ENCODE measurements around the gene RAET1E. TPM values are rescaled to one million over a fixed set of nuclear protein-coding genes. Genes with fewer than 3 reads are reported as not detected.
"Not testable (repeated sequence)": the region's sequence is repeated elsewhere in the genome, so short reads cannot be mapped to it uniquely, and the experiment has no call there.

The RAET1E gene
- total RNA-seq, 1 donor = 0.36 TPM

- no peak for TF ChIP-seq CTCF (IDR thresholded peaks at IDR 0.05; ENCODE audit: extremely low read depth, low read depth, low read length)
- no peaks in the 10 kb centered on the region for H3K36me3 ChIP-seq (ENCODE audit: insufficient read depth, low read length)
- no peak overlapping the region for H3K4me2 ChIP-seq (ENCODE audit: insufficient read depth, low read length)
- no peak overlapping the region for H3K27ac ChIP-seq (ENCODE audit: low read depth, low read length)
- DNase-seq (ENCODE audit: insufficient read length, low spot score, missing footprints) = no peak
- H3K4me1 ChIP-seq (ENCODE audit: insufficient read depth, low read length) = no peaks in the 10 kb centered on the region
- H3K27me3 ChIP-seq (ENCODE audit: insufficient read depth, low read length) = no peaks in the 10 kb centered on the region
- no peak overlapping the region for H3K4me3 ChIP-seq (ENCODE audit: insufficient read depth, low read length)
- no peaks in the 10 kb centered on the region for H4K20me1 ChIP-seq (ENCODE audit: insufficient read depth, low read length)
- H2AFZ ChIP-seq (ENCODE audit: low read length) = no peak overlapping the region
- no peaks in the 10 kb centered on the region for H3K79me2 ChIP-seq (ENCODE audit: insufficient read depth, low read length)
- no peaks in the 10 kb centered on the region for H3K9me3 ChIP-seq (ENCODE audit: low read depth, low read length)
Observed at GRCh38 chr6:149910721-149911151, 12.8 kb upstream of the RAET1E start.

- Histone ChIP-seq H3K4me1 (ENCODE audit: insufficient read depth, low read length) (no peaks in the 10 kb centered on the region), H3K4me2 (ENCODE audit: insufficient read depth, low read length) (no peak overlapping the region), H3K79me2 (ENCODE audit: insufficient read depth, low read length) (no peaks in the 10 kb centered on the region), H3K4me3 (ENCODE audit: insufficient read depth, low read length) (no peak overlapping the region), H3K9me3 (ENCODE audit: low read depth, low read length) (no peaks in the 10 kb centered on the region), H3K36me3 (ENCODE audit: insufficient read depth, low read length) (no peaks in the 10 kb centered on the region), H3K27ac (ENCODE audit: low read depth, low read length) (no peak overlapping the region), H4K20me1 (ENCODE audit: insufficient read depth, low read length) (no peaks in the 10 kb centered on the region), H2AFZ (ENCODE audit: low read length) (no peak overlapping the region), H3K27me3 (ENCODE audit: insufficient read depth, low read length) (no peaks in the 10 kb centered on the region)
- TF ChIP-seq CTCF (IDR thresholded peaks at IDR 0.05; ENCODE audit: extremely low read depth, low read depth, low read length) = no peak
- no peak for DNase-seq (ENCODE audit: insufficient read length, low spot score, missing footprints)
Observed at GRCh38 chr6:149909701-149910470, 12.0 kb upstream of the RAET1E start.

GRCh38 chr6:149908480-149908879, 10.6 kb upstream of the RAET1E start:
- H3K36me3 ChIP-seq (ENCODE audit: insufficient read depth, low read length); H2AFZ ChIP-seq (ENCODE audit: low read length); H3K27me3 ChIP-seq (ENCODE audit: insufficient read depth, low read length); H3K4me3 ChIP-seq (ENCODE audit: insufficient read depth, low read length); H3K9me3 ChIP-seq (ENCODE audit: low read depth, low read length); H3K4me2 ChIP-seq (ENCODE audit: insufficient read depth, low read length); H3K79me2 ChIP-seq (ENCODE audit: insufficient read depth, low read length); H3K27ac ChIP-seq (ENCODE audit: low read depth, low read length); DNase-seq (ENCODE audit: insufficient read length, low spot score, missing footprints); H3K4me1 ChIP-seq (ENCODE audit: insufficient read depth, low read length); H4K20me1 ChIP-seq (ENCODE audit: insufficient read depth, low read length): not testable (repeated sequence)

GRCh38 chr6:149907317-149907716, 9.4 kb upstream of the RAET1E start:
- H3K36me3 ChIP-seq (ENCODE audit: insufficient read depth, low read length) = no peaks in the 10 kb centered on the region
- no peaks in the 10 kb centered on the region for H3K4me1 ChIP-seq (ENCODE audit: insufficient read depth, low read length)
- no peak for DNase-seq (ENCODE audit: insufficient read length, low spot score, missing footprints)
- H3K4me3 ChIP-seq (ENCODE audit: insufficient read depth, low read length) = no peak overlapping the region
- no peaks in the 10 kb centered on the region for H4K20me1 ChIP-seq (ENCODE audit: insufficient read depth, low read length)
- H3K79me2 ChIP-seq (ENCODE audit: insufficient read depth, low read length) = no peaks in the 10 kb centered on the region
- no peaks in the 10 kb centered on the region for H3K9me3 ChIP-seq (ENCODE audit: low read depth, low read length)
- no peak overlapping the region for H2AFZ ChIP-seq (ENCODE audit: low read length)
- no peak overlapping the region for H3K27ac ChIP-seq (ENCODE audit: low read depth, low read length)
- no peak for TF ChIP-seq CTCF (IDR thresholded peaks at IDR 0.05; ENCODE audit: extremely low read depth, low read depth, low read length)
- no peaks in the 10 kb centered on the region for H3K27me3 ChIP-seq (ENCODE audit: insufficient read depth, low read length)
- no peak overlapping the region for H3K4me2 ChIP-seq (ENCODE audit: insufficient read depth, low read length)
